Measurements from ENCODE around the gene IL2RA. TPM values are rescaled to one million over a fixed set of nuclear protein-coding genes. Genes with fewer than 3 reads are reported as not detected.

IL2RA gene
- total and polyA plus RNA-seq, 2 experiments from 2014 or later = not detected

- H3K27me3 ChIP-seq (ENCODE audit: insufficient read depth) = no peaks in the 10 kb centered on the region
Observed at GRCh38 chr10:6070660-6071059, 8.5 kb upstream of the IL2RA start.

More at GRCh38 chr10:6070660-6071059, 8.5 kb upstream of the IL2RA start:
- Histone ChIP-seq H3K9me2 (ENCODE audit: insufficient read depth) (no peaks in the 10 kb centered on the region), H3K79me2 (replicated peaks; ENCODE audit: insufficient read depth) (no peaks in the 10 kb centered on the region), H2AFZ (0 out of 2 replicates have a peak overlapping the region, but pooled peaks have one; percentile 32), H3F3A (replicated peaks; ENCODE audit: low read depth) (no peaks in the 10 kb centered on the region), H3K4me3 (no peak overlapping the region), H3K4me1 (ENCODE audit: insufficient read depth) (no peaks in the 10 kb centered on the region), H3K4me2 (no peak overlapping the region), H3K36me3 (ENCODE audit: insufficient read depth) (no peaks in the 10 kb centered on the region), H3K27ac (ENCODE audit: low read depth) (no peak overlapping the region), H4K20me1 (replicated peaks; ENCODE audit: insufficient read depth) (no peaks in the 10 kb centered on the region)
- H3K4me1 Mint-ChIP-seq = no peaks in the 10 kb centered on the region
- no peak for DNase-seq (ENCODE audit: low spot score)
- no peak overlapping the region for H3K4me3 Mint-ChIP-seq
- no peak overlapping the region for H3K27ac Mint-ChIP-seq
- no peaks in the 10 kb centered on the region for H3K9me3 Mint-ChIP-seq
- H3K27me3 Mint-ChIP-seq (ENCODE audit: insufficient read depth, low read depth, poor library complexity) = peaks cover 1% of the 10 kb centered on the region
- TF ChIP-seq EZH2phosphoT487 (IDR thresholded peaks at IDR 0.05; ENCODE audit: unreplicated experiment) = no peak
- no peak for TF ChIP-seq EZH2 (IDR thresholded peaks at IDR 0.05; ENCODE audit: low read depth, unreplicated experiment)
- no peak for TF ChIP-seq JUNB (IDR thresholded peaks at IDR 0.05; ENCODE audit: unreplicated experiment)
- no peak for TF ChIP-seq REST (IDR thresholded peaks at IDR 0.05; ENCODE audit: unreplicated experiment)
- no peak for TF ChIP-seq POLR2AphosphoS5 (IDR thresholded peaks at IDR 0.05; ENCODE audit: low read depth)
- no peak for TF ChIP-seq ZNF114 (CRISPR knock-in tag; IDR thresholded peaks at IDR 0.05)
- no peak for TF ChIP-seq ZNF462 (CRISPR knock-in tag; IDR thresholded peaks at IDR 0.05)
- no peak for TF ChIP-seq ZNF331 (CRISPR knock-in tag; IDR thresholded peaks at IDR 0.05; ENCODE audit: low read depth)
- no peak for TF ChIP-seq CREB1 (CRISPR knock-in tag; IDR thresholded peaks at IDR 0.05; ENCODE audit: low read depth)
- TF ChIP-seq, protein P1, sequence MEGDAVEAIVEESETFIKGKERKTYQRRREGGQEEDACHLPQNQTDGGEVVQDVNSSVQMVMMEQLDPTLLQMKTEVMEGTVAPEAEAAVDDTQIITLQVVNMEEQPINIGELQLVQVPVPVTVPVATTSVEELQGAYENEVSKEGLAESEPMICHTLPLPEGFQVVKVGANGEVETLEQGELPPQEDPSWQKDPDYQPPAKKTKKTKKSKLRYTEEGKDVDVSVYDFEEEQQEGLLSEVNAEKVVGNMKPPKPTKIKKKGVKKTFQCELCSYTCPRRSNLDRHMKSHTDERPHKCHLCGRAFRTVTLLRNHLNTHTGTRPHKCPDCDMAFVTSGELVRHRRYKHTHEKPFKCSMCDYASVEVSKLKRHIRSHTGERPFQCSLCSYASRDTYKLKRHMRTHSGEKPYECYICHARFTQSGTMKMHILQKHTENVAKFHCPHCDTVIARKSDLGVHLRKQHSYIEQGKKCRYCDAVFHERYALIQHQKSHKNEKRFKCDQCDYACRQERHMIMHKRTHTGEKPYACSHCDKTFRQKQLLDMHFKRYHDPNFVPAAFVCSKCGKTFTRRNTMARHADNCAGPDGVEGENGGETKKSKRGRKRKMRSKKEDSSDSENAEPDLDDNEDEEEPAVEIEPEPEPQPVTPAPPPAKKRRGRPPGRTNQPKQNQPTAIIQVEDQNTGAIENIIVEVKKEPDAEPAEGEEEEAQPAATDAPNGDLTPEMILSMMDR (conservative IDR thresholded peaks at IDR 0.05; ENCODE audit: low read depth in 2 of 2) = no peak
- no peak for TF ChIP-seq NANOG (IDR thresholded peaks at IDR 0.05; ENCODE audit: borderline replicate concordance)
- TF ChIP-seq STAT1 (IDR thresholded peaks at IDR 0.05; ENCODE audit: unreplicated experiment) = no peak
- no peak for TF ChIP-seq ETS1 (IDR thresholded peaks at IDR 0.05)
- no peak for ATAC-seq
- no peaks in the 10 kb centered on the region for H3K36me3 Mint-ChIP-seq (ENCODE audit: low read depth)

Measured in GM23338 (cell line).